NCI-H128 (cell line): ENCODE data around the gene PLEKHH1.

Experiments
- DNase-seq: peaks from one replicate; lab custom pipeline; 2025; ENCODE audit not compliant: unreplicated experiment; lab: John Stamatoyannopoulos, UW

Gene PLEKHH1

GRCh38 chr14:67510121-67510520, 23.0 kb upstream of the PLEKHH1 start:
- DNase-seq, result no peak

- DNase-seq, result no peak
Observed at GRCh38 chr14:67510836-67511235, 22.3 kb upstream of the PLEKHH1 start.

GRCh38 chr14:67512463-67513310, 20.4 kb upstream of the PLEKHH1 start:
- no peak for DNase-seq

GRCh38 chr14:67513631-67514108, 19.4 kb upstream of the PLEKHH1 start:
- DNase-seq, result no peak

- no peak for DNase-seq
Observed at GRCh38 chr14:67514203-67514607, 18.9 kb upstream of the PLEKHH1 start.

GRCh38 chr14:67514650-67515385, 18.3 kb upstream of the PLEKHH1 start:
- no peak for DNase-seq

GRCh38 chr14:67515386-67516079, 17.6 kb upstream of the PLEKHH1 start:
- DNase-seq, result no peak

GRCh38 chr14:67516676-67517075, 16.4 kb upstream of the PLEKHH1 start:
- DNase-seq, result no peak

- no peak for DNase-seq
Observed at GRCh38 chr14:67517083-67517482, 16.0 kb upstream of the PLEKHH1 start.

GRCh38 chr14:67519406-67519805, 13.7 kb upstream of the PLEKHH1 start:
- DNase-seq, result no peak

- no peak for DNase-seq
Observed at GRCh38 chr14:67520482-67520881, 12.6 kb upstream of the PLEKHH1 start.

- no peak for DNase-seq
Observed at GRCh38 chr14:67522270-67522669, 10.8 kb upstream of the PLEKHH1 start.

- DNase-seq, result no peak
Observed at GRCh38 chr14:67523764-67524633, 9.1 kb upstream of the PLEKHH1 start.

- no peak for DNase-seq
Observed at GRCh38 chr14:67524634-67524963, 8.5 kb upstream of the PLEKHH1 start.

- DNase-seq, result no peak
Observed at GRCh38 chr14:67525389-67525788, 7.7 kb upstream of the PLEKHH1 start.

GRCh38 chr14:67526181-67526580, 6.9 kb upstream of the PLEKHH1 start:
- DNase-seq, result no peak

GRCh38 chr14:67526676-67527459, 6.2 kb upstream of the PLEKHH1 start:
- no peak for DNase-seq

- DNase-seq, result no peak
Observed at GRCh38 chr14:67527756-67528155, 5.3 kb upstream of the PLEKHH1 start.

GRCh38 chr14:67528276-67528675, 4.8 kb upstream of the PLEKHH1 start:
- DNase-seq, result no peak
